ENCODE data around the gene ZBTB43. TPM values are rescaled to one million over a fixed set of nuclear protein-coding genes. Genes with fewer than 3 reads are reported as not detected.

The ZBTB43 gene
- total RNA-seq, 1 donor from 2014 or later: 20.3 TPM

GRCh38 chr9:126790561-126790960, 14.3 kb upstream of the ZBTB43 start:
- Mint-ChIP-seq H3K27ac (no peak overlapping the region), H3K27me3 (peaks cover 49% of the 10 kb centered on the region), H3K4me3 (no peak overlapping the region), H3K36me3 (ENCODE audit: low read depth) (no peaks in the 10 kb centered on the region), H3K9me3 (no peaks in the 10 kb centered on the region), H3K4me1 (no peaks in the 10 kb centered on the region)
- TF ChIP-seq CTCF (IDR thresholded peaks at IDR 0.05): no peak
- ATAC-seq (ENCODE audit: low read depth) (no peak), DNase-seq (no peak)
- POLR2A ChIA-PET: no interaction called here
- intact Hi-C loops (cut with micrococcal nuclease): no loop called here
- CTCF ChIA-PET: no interaction called here

- intact Hi-C loops (cut with micrococcal nuclease): no loop called here
- no peak overlapping the region for H3K27ac Mint-ChIP-seq
- H3K27me3 Mint-ChIP-seq: peaks cover 47% of the 10 kb centered on the region
- ChIA-PET CTCF (interaction anchor here (1.7 kb wide), 1 partner anchor 10 kb away, joined by 5 read pairs; no protein-coding TSS in a partner anchor), POLR2A (no interaction called here)
- no peak for ATAC-seq (ENCODE audit: low read depth)
- DNase-seq: no peak
- no peak for TF ChIP-seq CTCF (IDR thresholded peaks at IDR 0.05)
- H3K4me1 Mint-ChIP-seq: no peaks in the 10 kb centered on the region
- peaks cover 2% of the 10 kb centered on the region for H3K9me3 Mint-ChIP-seq
- no peak overlapping the region for H3K4me3 Mint-ChIP-seq
- H3K36me3 Mint-ChIP-seq (ENCODE audit: low read depth): no peaks in the 10 kb centered on the region
Measured at GRCh38 chr9:126791406-126792230, 13.2 kb upstream of the ZBTB43 start.

- CTCF ChIA-PET: interaction anchor here (1.7 kb wide), 1 partner anchor 87 kb away, joined by 5 read pairs; no protein-coding TSS in a partner anchor
- Mint-ChIP-seq H3K36me3 (ENCODE audit: low read depth) (no peaks in the 10 kb centered on the region), H3K4me1 (no peaks in the 10 kb centered on the region), H3K9me3 (peaks cover 2% of the 10 kb centered on the region), H3K27me3 (peaks cover 34% of the 10 kb centered on the region), H3K4me3 (no peak overlapping the region), H3K27ac (no peak overlapping the region)
- intact Hi-C loops (cut with micrococcal nuclease): no loop called here
- POLR2A ChIA-PET: no interaction called here
- TF ChIP-seq CTCF (IDR thresholded peaks at IDR 0.05): no peak
- no peak for DNase-seq
- ATAC-seq (ENCODE audit: low read depth): no peak
Measured at GRCh38 chr9:126793686-126794417, 11.0 kb upstream of the ZBTB43 start.

GRCh38 chr9:126794441-126794840, 10.4 kb upstream of the ZBTB43 start:
- Mint-ChIP-seq H3K4me1 (no peaks in the 10 kb centered on the region), H3K27ac (no peak overlapping the region), H3K36me3 (ENCODE audit: low read depth) (no peaks in the 10 kb centered on the region), H3K9me3 (peaks cover 2% of the 10 kb centered on the region), H3K27me3 (peaks cover 32% of the 10 kb centered on the region), H3K4me3 (no peak overlapping the region)
- ChIA-PET POLR2A (no interaction called here), CTCF (no interaction called here)
- DNase-seq (no peak), ATAC-seq (ENCODE audit: low read depth) (no peak)
- intact Hi-C loops (cut with micrococcal nuclease): no loop called here
- TF ChIP-seq CTCF (IDR thresholded peaks at IDR 0.05): no peak

GRCh38 chr9:126796758-126797157, 8.1 kb upstream of the ZBTB43 start:
- no peak overlapping the region for H3K4me3 Mint-ChIP-seq
- peaks cover 20% of the 10 kb centered on the region for H3K27me3 Mint-ChIP-seq
- ATAC-seq (ENCODE audit: low read depth) (no peak), DNase-seq (no peak)
- intact Hi-C loops (cut with micrococcal nuclease): no loop called here
- POLR2A ChIA-PET: no interaction called here
- no peaks in the 10 kb centered on the region for H3K36me3 Mint-ChIP-seq (ENCODE audit: low read depth)
- H3K4me1 Mint-ChIP-seq: no peaks in the 10 kb centered on the region
- CTCF ChIA-PET: no interaction called here
- no peak for TF ChIP-seq CTCF (IDR thresholded peaks at IDR 0.05)
- no peak overlapping the region for H3K27ac Mint-ChIP-seq
- peaks cover 2% of the 10 kb centered on the region for H3K9me3 Mint-ChIP-seq

Data from activated B cell treated with CpG ODN at 0.5 μM for 24 hours (primary cell).